Sigmoid colon (tissue), 7 donors: ENCODE measurements around the gene LMAN2L. TPM values are rescaled to one million over a fixed set of nuclear protein-coding genes. Genes with fewer than 3 reads are reported as not detected.

ENCODE experiments used
- DNase-seq: peaks from one replicate; pipeline ENCODE4 v3.0.0-alpha.2; 2019
- H3K27ac ChIP-seq, 4 donors: fragments of 200-600 bp; sonication (generic); one replicate each; pipeline ENCODE4 v1.5.1; 2016 to 2019; ENCODE audit warnings: mild to moderate bottlenecking in 1 of 4
- H3K27me3 ChIP-seq, 3 donors: fragments of 200-600 bp; sonication (generic); one replicate each; pipeline ENCODE4 v1.5.1; 2019; ENCODE audit warnings: mild to moderate bottlenecking in 1 of 3
- H3K36me3 ChIP-seq, 4 donors: fragments of 200-600 bp; sonication (generic); one replicate each; pipeline ENCODE4 v1.5.1; 2016 to 2019
- H3K4me1 ChIP-seq, 4 donors: fragments of 200-600 bp; sonication (generic); one replicate each; pipeline ENCODE4 v1.5.1; 2017 to 2019
- H3K4me3 ChIP-seq, 4 donors: fragments of 200-600 bp; sonication (generic); one replicate each; pipeline ENCODE4 v1.5.1; 2017 to 2019; ENCODE audit warnings: mild to moderate bottlenecking in 2 of 4, moderate library complexity in 1 of 4
- H3K9me3 ChIP-seq, 4 donors: fragments of 200-600 bp in 3 of 4; sonication (generic) in 3 of 4; one replicate each; pipeline versions ENCODE4 v1.5.1 to v1.6.1; 2013 to 2019
- EP300 ChIP-seq, 4 donors: sonication (generic); formaldehyde crosslinking; IDR thresholded peaks; one replicate each; pipeline ENCODE4 v1.6.1; 2017; ENCODE audit warnings: antibody characterized with exemption in 4 of 4
- POLR2A ChIP-seq, 2 donors: fragments of 450-650 bp; IDR thresholded peaks; one replicate each; pipeline ENCODE4 v1.6.1; 2016; ENCODE audit warnings: antibody characterized with exemption in 2 of 2, mild to moderate bottlenecking in 2 of 2, moderate library complexity in 2 of 2
- POLR2AphosphoS5 ChIP-seq, 4 donors: sonication (generic); formaldehyde crosslinking; IDR thresholded peaks; one replicate each; pipeline ENCODE4 v1.6.1; 2017; ENCODE audit warnings: antibody characterized with exemption in 4 of 4
- WGBS, 2 donors: extraction: QIAGEN DNeasy Blood & Tissue Kit; methylation state at CpG; one replicate each; pipeline ENCODE4 v1.1.7; 2013; 5-methylcytosine and 5-hydroxymethylcytosine counted together
- intact Hi-C: fragments of 100-400 bp; cut with DNase I; formaldehyde crosslinking; loops from one replicate; pipeline ENCODE4 v1.15.1; 2023
- polyA plus RNA-seq, 3 donors: library from polyadenylated mRNA; stranded (reverse); fragments of 200-250 nt; gene quantifications; one replicate each; pipeline ENCODE4 v1.2.3, GENCODE V29; 2013
- total RNA-seq, 4 donors: library from RNA; depleted of rRNA; stranded (reverse); fragments of >200 nt; gene quantifications; one replicate each; pipeline ENCODE4 v1.1.0, GENCODE V29; 2016
- TF ChIP-seq, protein P1 (sequence below), 4 experiments: fragments of 450-650 bp in 3 of 4; fragments of 200-600 bp in 1 of 4; IDR thresholded peaks; one replicate each; pipeline ENCODE4 v1.5.1; 2016 to 2019; ENCODE audit warnings: antibody characterized with exemption in 4 of 4, mild to moderate bottlenecking in 3 of 4, moderate library complexity in 2 of 4
- donor health status: healthy with polysubstance abuse.
- donor health status: Bipolar disorder and iron deficiency.
- donor health status: healthy.

Gene LMAN2L
- total and polyA plus RNA-seq, 7 donors: 3.6 to 23.2 (median 14.0) TPM

DNA sequence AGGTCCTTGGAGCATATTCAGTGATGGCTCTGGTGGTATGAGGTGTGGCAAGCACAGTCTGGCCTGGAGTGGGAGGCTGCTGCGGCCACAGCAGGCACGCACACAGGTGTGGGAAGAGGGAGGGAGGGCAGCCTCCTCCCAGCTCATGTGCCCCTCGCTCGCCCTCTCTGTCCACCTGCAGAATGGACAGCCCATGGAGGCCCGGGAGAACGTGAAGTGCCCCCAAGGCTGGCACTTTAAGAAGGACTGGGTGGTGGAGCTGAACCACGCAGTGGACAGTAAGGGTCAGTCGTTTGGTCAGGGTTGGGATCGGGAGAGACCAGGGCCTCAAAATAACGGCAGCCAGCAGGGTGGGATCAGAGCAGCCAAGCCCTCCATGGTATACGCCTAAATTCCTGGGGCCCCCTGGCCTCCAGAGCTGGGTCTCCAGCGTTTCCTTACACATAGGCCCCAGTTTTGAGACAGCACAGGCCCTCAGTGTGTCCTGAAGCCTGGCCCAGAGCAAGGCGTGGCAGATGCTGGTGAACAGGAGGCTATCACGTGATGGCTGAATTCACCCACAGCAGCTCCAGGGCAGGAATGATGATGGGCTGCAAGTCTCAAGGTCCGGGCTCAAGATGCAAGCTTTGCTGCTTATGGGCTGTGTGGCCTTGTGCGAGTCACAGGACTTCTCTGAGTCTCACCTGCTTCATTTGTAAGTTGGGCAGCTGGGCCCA, 49.4 kb downstream of the LMAN2L start:
- no peaks in the 10 kb centered on the region for H3K9me3 ChIP-seq
- intact Hi-C loops: no loop called here
- H3K36me3 ChIP-seq: no peaks in the 10 kb centered on the region
- DNase-seq: peak; percentile 51
- WGBS, 2 donors: 82 to 90% methylated on average over 16 of the region's 16 CpGs
- H3K4me1 ChIP-seq: peaks cover 0 to 7% (median 6%) of the 10 kb centered on the region in 4 donors
- peaks cover 0 to 17% (median 4%) of the 10 kb centered on the region in 3 donors for H3K27me3 ChIP-seq
- TF ChIP-seq, protein P1, sequence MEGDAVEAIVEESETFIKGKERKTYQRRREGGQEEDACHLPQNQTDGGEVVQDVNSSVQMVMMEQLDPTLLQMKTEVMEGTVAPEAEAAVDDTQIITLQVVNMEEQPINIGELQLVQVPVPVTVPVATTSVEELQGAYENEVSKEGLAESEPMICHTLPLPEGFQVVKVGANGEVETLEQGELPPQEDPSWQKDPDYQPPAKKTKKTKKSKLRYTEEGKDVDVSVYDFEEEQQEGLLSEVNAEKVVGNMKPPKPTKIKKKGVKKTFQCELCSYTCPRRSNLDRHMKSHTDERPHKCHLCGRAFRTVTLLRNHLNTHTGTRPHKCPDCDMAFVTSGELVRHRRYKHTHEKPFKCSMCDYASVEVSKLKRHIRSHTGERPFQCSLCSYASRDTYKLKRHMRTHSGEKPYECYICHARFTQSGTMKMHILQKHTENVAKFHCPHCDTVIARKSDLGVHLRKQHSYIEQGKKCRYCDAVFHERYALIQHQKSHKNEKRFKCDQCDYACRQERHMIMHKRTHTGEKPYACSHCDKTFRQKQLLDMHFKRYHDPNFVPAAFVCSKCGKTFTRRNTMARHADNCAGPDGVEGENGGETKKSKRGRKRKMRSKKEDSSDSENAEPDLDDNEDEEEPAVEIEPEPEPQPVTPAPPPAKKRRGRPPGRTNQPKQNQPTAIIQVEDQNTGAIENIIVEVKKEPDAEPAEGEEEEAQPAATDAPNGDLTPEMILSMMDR (IDR thresholded peaks at IDR 0.05): no peak
- TF ChIP-seq EP300 (IDR thresholded peaks at IDR 0.05) (no peak), POLR2AphosphoS5 (IDR thresholded peaks at IDR 0.05) (no peak), POLR2A (IDR thresholded peaks at IDR 0.05) (no peak)
- no peak overlapping the region for H3K4me3 ChIP-seq
- no peak overlapping the region for H3K27ac ChIP-seq

DNA sequence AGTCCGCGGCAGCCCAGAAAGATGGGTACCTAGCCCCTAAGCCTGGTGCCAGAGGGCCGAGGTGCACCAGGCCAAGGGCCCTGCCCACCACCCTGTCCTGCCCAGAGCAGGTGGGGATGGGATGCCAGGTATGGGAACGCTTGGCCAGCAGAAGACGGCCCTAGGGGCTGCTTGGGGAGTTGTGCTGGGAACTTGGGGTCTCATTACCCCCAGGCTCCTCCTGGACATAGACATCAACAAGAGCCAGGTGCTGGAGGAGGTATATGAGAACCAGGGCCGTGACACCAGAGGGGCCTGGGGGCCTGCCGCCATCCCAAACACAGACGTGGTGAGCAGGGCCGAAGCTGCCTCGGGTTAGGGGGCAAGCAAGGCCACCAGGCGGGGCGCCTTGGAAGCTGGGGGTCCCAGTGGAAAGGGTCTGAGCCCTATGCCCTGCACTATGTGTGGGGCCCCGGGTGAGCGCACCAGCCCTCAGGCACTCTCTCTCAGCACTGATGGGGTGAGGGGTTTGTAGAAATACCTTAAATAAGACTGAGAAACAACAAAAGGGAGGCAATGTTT, 50.4 kb downstream of the LMAN2L start:
- no peak for DNase-seq
- no peak overlapping the region for H3K27ac ChIP-seq
- no peaks in the 10 kb centered on the region for H3K36me3 ChIP-seq
- H3K27me3 ChIP-seq: peaks cover 0 to 17% (median 4%) of the 10 kb centered on the region in 3 donors
- no peak overlapping the region for H3K4me3 ChIP-seq
- WGBS, 2 donors: 94 to 96% methylated on average over 14 of the region's 14 CpGs
- TF ChIP-seq, protein P1 (IDR thresholded peaks at IDR 0.05): no peak
- TF ChIP-seq POLR2A (IDR thresholded peaks at IDR 0.05): no peak
- no peak for TF ChIP-seq POLR2AphosphoS5 (IDR thresholded peaks at IDR 0.05)
- no peak for TF ChIP-seq EP300 (IDR thresholded peaks at IDR 0.05)
- H3K4me1 ChIP-seq: peaks cover 0 to 11% (median 8%) of the 10 kb centered on the region in 4 donors
- no peaks in the 10 kb centered on the region for H3K9me3 ChIP-seq
- intact Hi-C loops: no loop called here

DNA sequence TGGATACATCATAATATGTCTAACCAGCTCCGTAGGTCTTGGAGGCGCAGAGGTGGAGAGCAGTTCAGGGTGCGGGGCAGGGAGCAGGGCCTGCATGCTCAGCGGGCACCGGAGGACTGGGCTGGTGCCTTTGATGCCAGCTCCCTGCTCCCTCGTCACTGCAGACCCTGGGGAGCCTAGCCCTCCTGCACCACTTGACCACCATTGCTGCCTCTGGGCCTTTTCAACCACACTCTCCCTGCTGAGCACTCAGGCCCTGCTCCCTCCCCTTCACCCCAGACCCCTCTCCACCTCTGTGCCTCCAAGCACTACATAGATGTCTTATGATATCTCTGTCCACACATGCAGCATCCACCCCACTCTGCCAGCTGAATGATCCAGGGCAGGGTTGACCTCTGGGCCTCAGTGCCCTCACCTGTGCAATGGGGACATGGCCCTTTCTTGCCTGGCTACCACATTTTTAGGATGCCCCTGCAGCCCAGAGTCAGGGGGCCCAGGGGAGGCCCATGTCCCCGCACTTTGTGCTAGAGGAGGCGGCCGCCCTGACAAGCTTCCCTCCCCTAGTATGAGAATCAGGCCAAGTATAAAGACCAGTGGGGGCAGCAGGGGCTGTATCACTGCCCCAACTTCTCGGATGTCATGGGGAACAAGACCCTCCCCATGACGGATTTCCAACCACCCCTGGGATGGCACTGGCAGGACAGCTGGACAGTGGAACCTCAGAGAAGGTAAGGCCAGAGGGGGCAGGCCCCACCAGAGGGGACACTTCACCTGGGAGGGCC, 51.0 kb downstream of the LMAN2L start:
- Histone ChIP-seq H3K36me3 (no peaks in the 10 kb centered on the region), H3K27me3 (peaks cover 0 to 17% (median 4%) of the 10 kb centered on the region in 3 donors), H3K4me1 (peaks cover 0 to 11% (median 8%) of the 10 kb centered on the region in 4 donors), H3K4me3 (no peak overlapping the region), H3K27ac (no peak overlapping the region), H3K9me3 (no peaks in the 10 kb centered on the region)
- TF ChIP-seq, protein P1 (IDR thresholded peaks at IDR 0.05): no peak
- TF ChIP-seq EP300 (IDR thresholded peaks at IDR 0.05): no peak
- no peak for TF ChIP-seq POLR2A (IDR thresholded peaks at IDR 0.05)
- TF ChIP-seq POLR2AphosphoS5 (IDR thresholded peaks at IDR 0.05): no peak
- 96 to 97% methylated on average over 11 of the region's 11 CpGs for WGBS, 2 donors
- intact Hi-C loops: no loop called here
- DNase-seq: no peak

DNA sequence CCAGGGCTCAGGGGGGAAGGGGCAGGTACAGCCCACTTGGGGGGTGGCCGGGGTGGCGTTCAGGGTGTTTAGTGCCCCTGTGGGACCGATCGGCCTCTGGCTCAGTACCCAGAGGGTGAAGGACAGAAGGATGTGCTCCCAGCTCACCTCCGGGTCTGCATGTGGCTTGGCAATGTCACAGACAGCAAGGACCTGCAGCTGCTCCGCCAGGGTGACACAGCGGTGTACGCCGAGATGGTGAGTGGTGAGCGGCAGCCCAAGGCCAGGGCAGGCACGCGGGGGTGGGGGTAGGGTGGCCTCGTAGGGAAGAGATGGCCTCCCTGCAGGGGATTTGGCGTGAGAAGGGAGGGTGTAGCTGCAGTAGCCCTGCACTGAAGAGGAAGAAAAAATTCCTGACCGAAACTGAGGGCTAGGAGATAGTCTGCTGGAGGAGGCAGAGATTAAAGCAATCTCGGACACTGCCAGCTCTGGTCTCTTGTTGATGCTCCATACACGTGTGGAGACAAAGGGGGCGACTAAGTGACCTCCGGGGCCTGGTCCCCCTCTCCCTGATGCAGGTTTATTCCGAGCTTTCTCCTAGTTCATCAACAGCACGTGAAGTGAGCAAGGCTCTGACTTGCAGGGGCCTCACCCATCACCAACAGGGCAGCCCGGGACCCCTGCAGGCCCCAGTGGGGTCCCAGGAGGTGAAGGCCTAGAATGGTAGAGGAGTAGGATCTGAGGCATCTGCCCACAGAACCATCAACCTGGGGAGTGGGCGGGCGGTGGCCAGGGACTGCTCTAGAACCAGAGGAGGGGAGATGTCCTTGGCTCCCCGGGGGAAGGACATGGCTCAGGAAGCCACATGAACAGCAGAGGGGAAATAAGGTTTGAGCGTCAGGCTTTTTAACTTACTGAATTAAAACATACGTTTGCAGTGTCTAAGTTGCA, 51.9 kb downstream of the LMAN2L start:
- Histone ChIP-seq H3K9me3 (no peaks in the 10 kb centered on the region), H3K4me3 (no peak overlapping the region), H3K27ac (no peak overlapping the region), H3K4me1 (peaks cover 0 to 11% (median 8%) of the 10 kb centered on the region in 4 donors), H3K36me3 (no peaks in the 10 kb centered on the region), H3K27me3 (peaks cover 0 to 23% (median 4%) of the 10 kb centered on the region in 3 donors)
- intact Hi-C loops: no loop called here
- TF ChIP-seq EP300 (IDR thresholded peaks at IDR 0.05) (no peak), POLR2A (IDR thresholded peaks at IDR 0.05) (no peak), POLR2AphosphoS5 (IDR thresholded peaks at IDR 0.05) (no peak)
- TF ChIP-seq, protein P1 (IDR thresholded peaks at IDR 0.05): no peak
- DNase-seq: peak; percentile 48
- WGBS, 2 donors: 89% methylated on average over 27 of the region's 27 CpGs
